ENCODE results near the gene USP38. TPM values are rescaled to one million over a fixed set of nuclear protein-coding genes. Genes with fewer than 3 reads are reported as not detected.

Gene USP38
- total and polyA plus RNA-seq, 3 donors from 2014 or later, result 21.2 to 23.8 (median 22.9) TPM

DNA sequence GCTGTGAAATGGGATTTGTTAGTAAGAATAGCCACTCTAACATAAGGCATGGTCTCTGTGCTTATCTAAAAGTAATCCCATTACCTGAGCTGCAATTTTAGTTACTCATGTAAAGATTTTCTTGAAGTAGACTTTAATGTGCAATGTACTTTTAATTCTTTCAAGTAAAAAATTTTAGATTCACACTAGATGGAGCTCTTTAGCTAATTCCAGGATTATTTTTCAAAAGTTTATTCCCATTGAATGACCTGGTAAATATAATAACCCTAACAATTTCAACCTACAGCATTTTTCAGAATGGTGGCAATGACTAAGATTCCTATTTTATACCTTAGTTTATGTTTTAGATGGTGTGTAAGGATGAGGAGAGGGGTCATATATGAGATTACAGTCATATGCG, 18.1 kb downstream of the USP38 start:
- Histone ChIP-seq H3K27me3 (no peaks in the 10 kb centered on the region), H3K4me1 (no peaks in the 10 kb centered on the region), H3K4me3 (no peak overlapping the region), H3K9me3 (no peaks in the 10 kb centered on the region), H3K36me3 (ENCODE audit: low read depth, missing control alignments) (no peaks in the 10 kb centered on the region), H3K27ac (no peak overlapping the region)
- no peak for TF ChIP-seq POLR2A (IDR thresholded peaks at IDR 0.05)
- TF ChIP-seq, protein P1, sequence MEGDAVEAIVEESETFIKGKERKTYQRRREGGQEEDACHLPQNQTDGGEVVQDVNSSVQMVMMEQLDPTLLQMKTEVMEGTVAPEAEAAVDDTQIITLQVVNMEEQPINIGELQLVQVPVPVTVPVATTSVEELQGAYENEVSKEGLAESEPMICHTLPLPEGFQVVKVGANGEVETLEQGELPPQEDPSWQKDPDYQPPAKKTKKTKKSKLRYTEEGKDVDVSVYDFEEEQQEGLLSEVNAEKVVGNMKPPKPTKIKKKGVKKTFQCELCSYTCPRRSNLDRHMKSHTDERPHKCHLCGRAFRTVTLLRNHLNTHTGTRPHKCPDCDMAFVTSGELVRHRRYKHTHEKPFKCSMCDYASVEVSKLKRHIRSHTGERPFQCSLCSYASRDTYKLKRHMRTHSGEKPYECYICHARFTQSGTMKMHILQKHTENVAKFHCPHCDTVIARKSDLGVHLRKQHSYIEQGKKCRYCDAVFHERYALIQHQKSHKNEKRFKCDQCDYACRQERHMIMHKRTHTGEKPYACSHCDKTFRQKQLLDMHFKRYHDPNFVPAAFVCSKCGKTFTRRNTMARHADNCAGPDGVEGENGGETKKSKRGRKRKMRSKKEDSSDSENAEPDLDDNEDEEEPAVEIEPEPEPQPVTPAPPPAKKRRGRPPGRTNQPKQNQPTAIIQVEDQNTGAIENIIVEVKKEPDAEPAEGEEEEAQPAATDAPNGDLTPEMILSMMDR (IDR thresholded peaks at IDR 0.05), result peak in 1 of 3 experiments; percentile 19
- intact Hi-C loops (cut with DNase I; ENCODE audit: low total_unique reads), result loop anchor here (10.0 kb wide), 1 partner anchor 282 kb away; no protein-coding TSS in a partner anchor
- DNase-seq, result no peak
- WGBS, 2 donors, result 98 to 100% methylated on average over 1 of the region's 1 CpG

DNA sequence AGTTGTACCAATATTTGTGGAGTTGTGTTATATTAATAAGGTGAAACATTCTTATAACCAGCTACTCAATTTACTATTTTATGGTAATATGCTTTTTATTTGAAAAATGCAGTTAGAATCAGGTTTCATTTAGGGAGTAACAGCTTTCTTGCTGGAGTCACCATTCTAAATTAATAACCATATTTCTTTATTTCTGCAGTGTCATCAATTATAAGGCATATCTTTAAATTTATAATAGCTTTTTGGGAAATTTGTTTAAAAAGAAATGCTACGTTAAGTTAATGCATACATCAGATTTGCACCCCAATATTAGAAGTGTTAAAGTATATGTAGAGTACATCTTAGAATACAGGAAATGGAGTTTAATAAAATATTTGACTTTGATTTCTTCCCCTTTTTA, 18.9 kb downstream of the USP38 start:
- Histone ChIP-seq H3K36me3 (ENCODE audit: low read depth, missing control alignments) (no peaks in the 10 kb centered on the region), H3K4me3 (no peak overlapping the region), H3K9me3 (no peaks in the 10 kb centered on the region), H3K27me3 (no peaks in the 10 kb centered on the region), H3K4me1 (no peaks in the 10 kb centered on the region), H3K27ac (no peak overlapping the region)
- DNase-seq, result no peak
- TF ChIP-seq, protein P1 (IDR thresholded peaks at IDR 0.05), result no peak
- no peak for TF ChIP-seq POLR2A (IDR thresholded peaks at IDR 0.05)
- 93 to 96% methylated on average over 1 of the region's 1 CpG for WGBS, 2 donors
- intact Hi-C loops (cut with DNase I; ENCODE audit: low total_unique reads), result loop anchor here (10.0 kb wide), 1 partner anchor 281 kb away; no protein-coding TSS in a partner anchor

DNA sequence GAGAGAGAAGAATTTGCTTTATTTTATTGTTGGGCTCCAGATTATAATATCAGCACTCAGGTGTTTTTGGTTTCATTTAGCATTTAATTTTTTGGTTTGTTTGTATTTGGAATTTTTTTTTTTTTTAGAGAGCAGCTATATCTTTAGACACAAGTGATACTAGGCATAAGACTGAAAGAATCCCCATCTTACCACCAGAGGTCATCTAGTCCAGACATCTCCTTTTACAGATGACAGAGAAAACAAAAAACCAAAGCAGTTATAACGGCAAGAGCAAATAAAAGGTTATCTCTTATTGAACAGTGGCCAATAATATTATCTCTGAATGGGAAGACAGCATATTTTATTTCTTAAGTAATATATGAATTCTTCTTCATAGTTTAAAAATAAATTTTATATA, 22.8 kb downstream of the USP38 start:
- intact Hi-C loops (cut with DNase I; ENCODE audit: low total_unique reads), result loop anchor here (10.0 kb wide), 1 partner anchor 277 kb away; no protein-coding TSS in a partner anchor
- no peak for DNase-seq
- no peak for TF ChIP-seq POLR2A (IDR thresholded peaks at IDR 0.05)
- TF ChIP-seq, protein P1 (IDR thresholded peaks at IDR 0.05), result peak; percentile 20 to 46 (median 35)
- H3K36me3 ChIP-seq (ENCODE audit: low read depth, missing control alignments), result no peaks in the 10 kb centered on the region
- H3K27ac ChIP-seq, result no peak overlapping the region
- no peaks in the 10 kb centered on the region for H3K4me1 ChIP-seq
- H3K4me3 ChIP-seq, result no peak overlapping the region
- H3K27me3 ChIP-seq, result no peaks in the 10 kb centered on the region
- WGBS, 2 donors, result 30 to 43% methylated on average over 1 of the region's 1 CpG
- H3K9me3 ChIP-seq, result no peaks in the 10 kb centered on the region

DNA sequence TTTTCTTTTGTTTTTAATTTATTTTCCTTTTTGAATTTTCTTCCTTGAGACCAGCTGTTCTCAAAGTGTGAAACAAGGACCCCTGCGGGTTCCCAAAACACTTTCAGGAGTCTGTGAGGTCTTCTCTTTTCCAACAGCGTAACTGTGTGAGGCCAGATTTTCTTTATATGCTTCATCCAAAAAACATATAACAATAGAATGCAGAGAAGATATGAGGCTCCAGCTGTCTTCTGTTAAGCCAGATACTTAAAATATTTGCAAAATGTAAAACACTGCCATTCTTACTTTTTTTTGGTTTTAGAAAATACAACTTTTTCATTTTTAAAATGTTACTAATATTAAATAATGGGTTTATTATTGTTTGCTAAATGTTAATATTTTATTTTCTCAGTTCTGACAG, 27.8 kb downstream of the USP38 start:
- intact Hi-C loops (cut with DNase I; ENCODE audit: low total_unique reads), result no loop called here
- no peaks in the 10 kb centered on the region for H3K9me3 ChIP-seq
- no peak overlapping the region for H3K4me3 ChIP-seq
- DNase-seq, result no peak
- TF ChIP-seq, protein P1 (IDR thresholded peaks at IDR 0.05), result no peak
- TF ChIP-seq POLR2A (IDR thresholded peaks at IDR 0.05), result no peak
- WGBS, 2 donors, result 62 to 78% methylated on average over 2 of the region's 2 CpGs
- no peaks in the 10 kb centered on the region for H3K27me3 ChIP-seq
- H3K4me1 ChIP-seq, result no peaks in the 10 kb centered on the region
- H3K36me3 ChIP-seq (ENCODE audit: low read depth, missing control alignments), result no peaks in the 10 kb centered on the region
- H3K27ac ChIP-seq, result no peak overlapping the region

DNA sequence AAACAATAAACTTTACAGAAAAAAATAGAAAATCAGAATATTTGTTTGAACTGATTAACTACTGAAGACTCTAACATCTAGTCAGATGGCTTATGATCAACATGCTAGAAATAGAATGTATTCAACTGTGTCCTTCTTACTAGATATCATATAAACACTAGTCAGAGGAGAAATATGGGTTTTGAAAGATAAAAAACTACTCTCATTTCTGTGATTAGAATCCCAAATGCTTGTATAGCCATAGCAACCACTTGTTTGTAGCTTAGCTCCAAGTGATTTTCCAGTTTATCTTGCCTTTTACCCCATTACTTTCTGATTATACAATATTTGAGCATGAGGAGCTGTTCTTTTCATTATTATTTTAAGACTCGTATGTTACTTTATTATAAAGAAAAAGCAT, 31.2 kb downstream of the USP38 start:
- intact Hi-C loops (cut with DNase I; ENCODE audit: low total_unique reads), result no loop called here
- WGBS, 2 donors, result 81 to 82% methylated on average over 1 of the region's 1 CpG
- Histone ChIP-seq H3K27ac (no peak overlapping the region), H3K27me3 (no peaks in the 10 kb centered on the region), H3K4me3 (no peak overlapping the region), H3K4me1 (no peaks in the 10 kb centered on the region), H3K9me3 (no peaks in the 10 kb centered on the region), H3K36me3 (ENCODE audit: low read depth, missing control alignments) (no peaks in the 10 kb centered on the region)
- TF ChIP-seq, protein P1 (IDR thresholded peaks at IDR 0.05), result no peak
- no peak for TF ChIP-seq POLR2A (IDR thresholded peaks at IDR 0.05)
- no peak for DNase-seq
